ENCODE data around the gene NDOR1. TPM values are rescaled to one million over a fixed set of nuclear protein-coding genes. Genes with fewer than 3 reads are reported as not detected.

Gene NDOR1
- total RNA-seq, 1 experiment from 2014 or later = 5.7 TPM

DNA sequence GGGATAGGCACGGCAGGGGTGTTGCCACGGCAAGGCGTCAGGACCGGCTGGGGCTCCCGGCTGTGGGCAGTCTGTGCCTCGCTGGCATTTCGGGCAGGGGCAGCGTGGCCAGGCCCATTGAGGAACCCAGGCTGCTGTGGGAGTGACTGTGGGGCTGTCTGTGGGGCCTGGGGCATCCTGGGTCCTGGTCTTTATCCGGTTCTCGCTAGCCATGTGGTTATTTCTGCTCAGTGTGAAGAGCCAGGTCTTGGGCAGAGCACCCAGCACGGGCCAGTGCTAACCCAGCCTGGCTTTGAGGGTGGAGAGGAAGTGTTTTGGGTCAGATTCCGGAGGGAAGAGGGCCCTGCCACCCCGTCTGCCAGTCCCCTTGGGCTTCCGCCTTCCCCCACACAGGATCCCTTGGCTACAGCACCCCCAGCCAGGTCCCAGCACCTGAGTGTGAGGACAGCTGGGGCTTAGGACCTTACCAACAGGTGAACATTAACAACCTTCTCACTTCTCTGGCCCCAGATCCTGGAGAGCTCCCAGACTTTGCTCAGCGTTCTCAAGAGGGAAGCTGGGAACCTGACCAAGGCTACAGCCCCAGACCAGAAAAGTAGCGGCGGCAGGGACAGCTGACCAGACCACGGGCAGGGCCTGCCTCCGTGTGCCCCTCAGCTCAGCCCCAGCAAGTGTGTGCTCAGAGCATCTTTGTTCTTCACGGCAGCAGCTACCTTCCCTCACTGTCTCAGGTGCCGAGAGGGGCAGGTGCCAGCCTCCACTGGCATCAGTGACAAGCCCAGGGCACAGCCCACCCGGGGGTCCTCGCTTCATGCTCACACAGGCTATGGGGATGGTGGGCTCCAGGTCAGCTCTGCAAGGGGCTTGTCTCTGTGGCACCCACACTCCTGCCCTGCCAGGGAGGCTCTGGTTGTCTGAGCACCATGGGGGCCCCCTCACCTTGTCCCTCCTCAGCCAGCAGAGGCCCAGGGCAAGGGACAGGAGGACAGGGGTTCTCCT, 15.9 kb upstream of the NDOR1 start:
- DNase-seq = no peak
- Histone ChIP-seq H3K9me3 (no peaks in the 10 kb centered on the region), H3K36me3 (peaks cover 18% of the 10 kb centered on the region), H3K4me3 (peak overlapping the region; percentile 88), H3K27me3 (no peaks in the 10 kb centered on the region)

DNA sequence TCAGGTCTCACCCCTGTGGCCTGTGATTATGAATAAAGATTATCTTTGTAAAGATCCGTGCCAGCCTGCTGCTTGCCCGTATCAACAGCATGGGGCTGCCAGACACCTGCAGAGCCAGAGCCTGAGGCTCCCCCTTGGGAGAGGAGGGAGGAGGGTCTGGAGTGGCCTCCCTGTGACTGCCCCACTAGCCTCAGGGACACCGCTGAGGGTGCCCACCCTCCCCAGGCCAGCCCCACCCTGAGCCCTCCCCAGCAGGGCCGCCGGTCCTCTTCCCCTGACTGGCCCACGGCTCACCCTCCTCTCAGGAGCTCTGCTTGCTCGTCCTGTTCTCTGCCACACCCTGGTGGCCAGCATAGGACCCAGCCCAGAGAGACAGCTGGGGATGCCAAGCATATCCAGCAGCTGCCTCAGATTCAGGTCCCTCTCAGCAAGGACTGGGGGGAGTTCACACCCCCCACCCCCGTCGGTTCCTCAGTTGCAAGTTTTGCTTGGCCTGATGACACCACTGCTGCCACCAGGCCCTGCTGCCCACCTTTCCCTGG, 15.1 kb upstream of the NDOR1 start:
- DNase-seq = no peak
- Histone ChIP-seq H3K9me3 (no peaks in the 10 kb centered on the region), H3K4me3 (no peak overlapping the region), H3K27me3 (no peaks in the 10 kb centered on the region), H3K36me3 (peaks cover 18% of the 10 kb centered on the region)

DNA sequence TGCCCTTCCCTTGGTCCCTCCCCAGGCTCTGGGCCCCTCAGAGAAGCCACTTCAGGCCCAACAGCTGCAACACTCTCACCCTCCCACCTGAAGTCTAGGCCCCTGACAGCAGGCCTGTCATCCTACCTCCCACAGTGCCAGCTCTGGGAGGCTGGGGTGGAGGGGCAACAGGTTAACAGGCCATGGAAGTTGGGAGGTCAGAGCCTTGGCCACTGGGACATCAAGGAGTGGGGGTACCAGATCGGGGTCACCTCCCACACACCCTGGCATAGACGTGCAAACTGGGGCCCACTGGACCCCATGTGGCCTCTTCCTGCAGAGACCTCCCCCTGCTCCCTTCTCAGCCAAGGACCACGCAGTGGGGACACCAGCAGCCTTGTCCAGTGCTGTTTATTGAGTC, 14.3 kb upstream of the NDOR1 start:
- Histone ChIP-seq H3K9me3 (no peaks in the 10 kb centered on the region), H3K4me3 (no peak overlapping the region), H3K27me3 (no peaks in the 10 kb centered on the region), H3K36me3 (peaks cover 16% of the 10 kb centered on the region)
- DNase-seq = no peak

DNA sequence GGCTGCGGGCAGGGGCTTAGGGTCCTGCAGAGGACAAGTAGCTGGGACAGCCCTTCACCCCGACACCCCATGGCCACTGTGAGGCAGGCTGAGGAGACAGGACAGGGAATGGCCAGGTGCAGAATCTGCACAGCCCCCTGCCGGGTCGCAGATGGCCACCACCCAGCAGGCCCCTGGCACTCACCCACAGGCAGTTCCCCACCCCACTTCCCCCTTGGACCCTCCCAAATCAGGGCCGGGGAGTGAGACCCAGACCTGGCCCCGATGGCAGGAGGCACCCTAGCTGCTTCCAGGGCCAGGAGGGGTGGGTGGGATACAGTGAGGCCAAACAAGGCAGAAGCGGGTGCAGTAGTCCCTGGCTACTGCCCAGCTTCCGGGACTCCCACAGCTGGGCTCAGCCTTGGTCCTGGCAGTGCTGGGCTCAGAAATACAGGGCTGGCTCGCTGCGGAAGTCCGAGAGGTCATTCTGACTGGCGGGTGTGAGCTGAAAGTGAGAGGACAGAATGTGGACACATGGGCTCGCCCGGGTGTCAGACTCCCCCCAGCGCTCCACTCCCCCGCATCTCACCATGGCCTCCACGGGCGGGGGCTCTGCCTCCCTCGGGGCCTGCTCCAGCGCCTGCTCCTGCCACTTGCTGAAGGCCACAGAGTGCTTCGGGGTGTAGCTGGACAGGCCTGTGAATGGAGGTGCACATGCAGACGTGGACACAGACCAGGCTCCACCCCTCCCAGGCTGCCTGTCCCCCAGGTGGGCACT, 13.6 kb upstream of the NDOR1 start:
- Histone ChIP-seq H3K9me3 (no peaks in the 10 kb centered on the region), H3K36me3 (peaks cover 15% of the 10 kb centered on the region), H3K4me3 (no peak overlapping the region), H3K27me3 (no peaks in the 10 kb centered on the region)
- DNase-seq = no peak

DNA sequence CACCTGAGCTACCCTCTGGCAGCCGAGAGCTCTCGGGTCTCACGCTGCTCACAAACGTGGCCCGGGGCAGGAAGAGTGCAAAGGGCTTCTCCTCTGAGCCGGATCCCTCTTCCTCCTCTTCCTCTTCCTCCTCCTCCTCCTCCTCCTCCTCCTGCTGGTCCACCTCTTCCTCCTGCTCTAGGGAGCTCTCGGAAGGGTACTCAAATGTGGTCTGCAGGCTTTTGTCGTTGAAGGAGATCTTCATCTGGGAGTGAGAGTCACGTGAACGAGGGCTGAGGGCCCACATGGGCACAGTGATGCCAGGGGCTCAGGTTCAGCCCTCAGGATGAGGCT, 13.1 kb upstream of the NDOR1 start:
- Histone ChIP-seq H3K4me3 (no peak overlapping the region), H3K9me3 (no peaks in the 10 kb centered on the region), H3K36me3 (peaks cover 9% of the 10 kb centered on the region), H3K27me3 (no peaks in the 10 kb centered on the region)
- no peak for DNase-seq

DNA sequence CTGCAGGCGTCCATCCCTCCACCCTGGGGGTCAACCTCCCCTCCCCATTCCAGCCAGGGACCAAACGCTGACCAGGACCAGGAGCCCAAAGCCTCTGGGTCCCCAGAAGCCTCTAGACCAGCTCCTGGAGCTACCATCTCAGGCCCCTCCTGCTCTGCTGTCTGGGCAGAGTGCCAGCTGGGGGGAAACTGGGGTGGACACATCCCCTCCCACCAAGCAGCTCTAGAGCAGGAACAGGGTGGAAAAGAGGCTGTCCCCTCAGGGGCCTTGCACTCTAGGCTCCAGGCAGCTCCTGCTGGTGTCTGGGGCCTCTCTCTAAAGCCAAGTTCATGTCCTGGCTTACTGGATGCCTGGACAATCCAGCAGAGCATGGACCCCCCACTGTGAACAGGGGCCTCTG, 12.6 kb upstream of the NDOR1 start:
- no peak for DNase-seq
- H3K4me3 ChIP-seq = no peak overlapping the region
- H3K9me3 ChIP-seq = no peaks in the 10 kb centered on the region
- H3K36me3 ChIP-seq = peaks cover 8% of the 10 kb centered on the region
- H3K27me3 ChIP-seq = no peaks in the 10 kb centered on the region

DNA sequence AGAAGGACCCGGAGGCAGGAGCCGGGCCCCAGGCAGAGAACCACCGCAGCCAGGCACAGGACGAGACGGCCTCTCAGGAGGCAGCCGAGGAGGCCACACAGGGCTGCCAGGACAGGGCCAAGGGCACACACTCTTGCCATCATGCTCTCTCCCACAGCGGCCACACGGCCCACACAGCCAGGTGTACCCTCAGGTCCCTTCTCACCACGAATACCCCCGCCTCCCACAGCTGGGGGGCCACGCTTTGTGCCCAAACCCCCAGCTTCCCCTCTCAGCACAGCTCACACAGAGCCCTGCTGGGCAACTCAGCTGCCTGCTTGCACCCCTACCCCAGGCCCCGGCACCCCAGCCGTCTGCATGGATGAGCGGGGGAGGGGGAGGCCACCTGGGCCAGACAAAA, 11.7 kb upstream of the NDOR1 start:
- no peaks in the 10 kb centered on the region for H3K27me3 ChIP-seq
- no peak for DNase-seq
- H3K36me3 ChIP-seq = peaks cover 8% of the 10 kb centered on the region
- H3K9me3 ChIP-seq = no peaks in the 10 kb centered on the region
- H3K4me3 ChIP-seq = no peak overlapping the region

DNA sequence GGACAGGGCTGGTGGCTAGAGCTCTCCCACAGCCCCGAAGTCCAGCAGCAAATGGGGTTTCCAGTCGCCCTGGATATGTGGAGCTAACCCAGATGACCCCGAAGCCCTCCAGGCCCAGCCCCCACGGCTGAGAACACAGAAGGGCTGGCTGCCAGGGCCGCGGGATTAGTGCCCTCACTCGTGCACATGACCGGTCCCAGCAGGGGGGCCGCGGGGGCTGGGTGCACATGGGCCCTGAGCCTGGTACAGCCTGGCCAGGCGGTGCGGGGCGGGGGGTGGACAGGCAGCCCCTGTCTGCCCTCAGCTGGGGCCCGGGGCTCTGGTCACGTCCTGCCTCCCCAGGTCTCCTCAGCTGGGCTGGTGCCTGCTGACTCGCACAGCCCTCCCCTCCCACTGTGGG, 11.1 kb upstream of the NDOR1 start:
- DNase-seq = no peak
- no peaks in the 10 kb centered on the region for H3K27me3 ChIP-seq
- no peaks in the 10 kb centered on the region for H3K9me3 ChIP-seq
- H3K36me3 ChIP-seq = peaks cover 8% of the 10 kb centered on the region
- no peak overlapping the region for H3K4me3 ChIP-seq

DNA sequence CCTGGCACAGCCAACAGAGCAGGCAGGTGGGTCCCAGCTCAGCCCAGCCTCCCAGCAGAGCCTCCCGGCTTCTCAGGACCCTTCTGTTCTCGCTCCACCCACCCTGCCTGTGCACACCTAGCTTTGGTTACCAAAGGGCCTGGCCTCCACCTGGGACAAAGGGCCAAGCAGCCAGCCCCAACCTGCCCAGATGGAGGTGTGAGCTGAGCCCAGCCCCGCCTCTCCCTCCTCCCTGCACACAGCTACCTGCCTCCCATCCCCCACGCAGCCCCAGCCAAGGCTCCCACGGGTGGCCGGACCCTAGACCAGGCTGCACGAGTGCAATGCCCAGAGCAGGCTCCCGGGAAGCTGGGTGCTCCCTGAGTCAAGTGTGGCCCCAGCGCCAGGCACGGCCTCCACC, 10.6 kb upstream of the NDOR1 start:
- Histone ChIP-seq H3K27me3 (no peaks in the 10 kb centered on the region), H3K9me3 (no peaks in the 10 kb centered on the region), H3K4me3 (no peak overlapping the region), H3K36me3 (peaks cover 3% of the 10 kb centered on the region)
- no peak for DNase-seq

DNA sequence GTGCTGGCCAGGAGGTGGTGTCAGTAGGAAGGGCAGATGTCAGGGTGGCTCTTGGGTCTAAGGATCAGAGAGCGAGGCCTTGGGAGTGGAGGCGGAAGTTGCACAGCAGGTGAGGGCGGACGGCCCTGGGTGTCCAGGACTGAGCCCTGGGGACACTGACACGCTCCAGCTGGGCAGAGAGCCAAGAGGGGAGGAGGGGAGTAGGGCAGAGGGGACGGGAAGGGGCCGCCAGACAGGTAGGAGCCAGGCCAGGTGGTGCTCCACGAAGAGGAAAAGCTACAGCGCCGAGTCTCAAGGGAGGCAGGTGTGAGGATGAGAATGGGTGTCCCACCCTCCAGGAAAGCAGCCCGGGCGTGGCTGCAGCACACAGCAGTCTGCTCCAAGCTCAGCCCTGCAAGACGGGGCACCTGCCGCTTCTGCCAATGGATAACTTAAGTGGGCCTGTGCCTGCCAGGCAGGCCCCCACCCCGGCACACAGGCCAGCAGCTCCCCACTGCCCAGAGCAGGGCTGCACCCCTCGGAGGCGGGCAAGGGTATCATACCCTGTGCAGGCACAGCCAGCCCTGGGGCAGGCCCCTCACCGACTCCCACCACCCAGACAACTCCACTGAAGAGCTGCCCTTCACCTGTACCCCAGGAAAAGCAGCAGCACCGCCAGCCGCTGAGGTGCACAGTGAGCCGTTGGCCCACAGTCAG, 9.8 kb upstream of the NDOR1 start:
- H3K36me3 ChIP-seq = no peaks in the 10 kb centered on the region
- no peak for DNase-seq
- H3K27me3 ChIP-seq = no peaks in the 10 kb centered on the region
- H3K4me3 ChIP-seq = no peak overlapping the region
- H3K9me3 ChIP-seq = no peaks in the 10 kb centered on the region

DNA sequence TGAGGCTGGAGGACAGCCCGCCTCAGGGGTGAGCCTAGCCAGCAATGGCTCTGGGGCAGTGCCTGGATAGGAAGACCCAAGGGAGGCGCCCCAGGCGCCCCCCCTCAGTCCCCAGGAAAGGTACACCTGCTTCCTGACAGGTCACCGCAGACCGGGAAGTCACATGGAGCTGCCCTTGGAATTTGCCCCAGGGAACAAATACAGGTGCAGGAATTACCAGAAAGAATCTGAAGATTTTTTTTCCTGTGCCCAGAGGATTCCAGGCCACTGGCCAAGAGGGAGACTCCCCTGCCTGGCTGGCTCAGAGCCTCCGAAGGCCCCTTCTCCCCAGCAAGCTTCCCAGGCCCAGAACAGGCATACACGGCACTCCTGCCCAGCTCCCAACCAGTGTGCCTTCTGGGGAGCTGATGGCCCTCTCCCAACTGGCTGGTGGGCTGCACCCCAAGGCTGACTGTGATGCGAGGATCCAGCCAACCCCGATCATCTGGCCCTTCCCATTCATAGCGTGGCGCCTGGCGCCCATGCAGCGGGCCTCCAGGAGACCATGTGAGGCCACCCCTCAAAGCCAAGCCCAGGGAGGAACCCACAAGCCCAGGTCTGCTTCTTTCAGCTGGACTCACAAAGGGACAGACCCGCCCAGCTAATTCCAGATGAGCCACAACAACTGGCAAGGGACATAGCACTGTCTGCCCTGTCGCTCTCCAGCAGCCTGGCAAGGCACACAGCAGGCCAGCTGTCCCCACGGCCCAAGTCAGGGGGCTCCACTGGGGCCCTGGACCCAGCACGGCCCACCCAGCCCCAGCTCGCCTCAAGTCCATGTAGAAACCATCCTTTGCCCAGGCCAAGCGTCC, 7.2 kb upstream of the NDOR1 start:
- Histone ChIP-seq H3K36me3 (no peaks in the 10 kb centered on the region), H3K9me3 (no peaks in the 10 kb centered on the region), H3K4me3 (no peak overlapping the region), H3K27me3 (no peaks in the 10 kb centered on the region)
- DNase-seq = no peak

DNA sequence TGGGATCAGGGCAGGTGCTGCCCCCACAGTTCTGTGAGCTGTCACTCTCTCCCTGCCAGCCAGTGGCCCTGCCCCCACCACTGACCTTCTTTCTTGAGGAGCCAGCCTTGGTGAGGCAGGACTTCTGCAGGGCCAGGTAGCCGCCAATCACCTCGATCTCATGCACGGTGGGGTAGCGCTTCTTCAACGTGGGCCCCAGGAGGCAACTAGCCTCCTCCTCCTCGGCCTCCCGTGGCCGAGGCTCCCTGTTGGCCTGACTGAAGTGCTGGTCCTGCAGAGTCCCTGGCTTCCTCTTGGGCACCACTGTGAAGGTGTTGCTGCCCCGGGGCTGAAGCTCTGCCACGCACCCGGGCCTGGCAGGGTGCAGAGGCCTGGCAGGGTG, 6.6 kb upstream of the NDOR1 start:
- no peaks in the 10 kb centered on the region for H3K9me3 ChIP-seq
- no peaks in the 10 kb centered on the region for H3K27me3 ChIP-seq
- H3K36me3 ChIP-seq = peaks cover under 1% of the 10 kb centered on the region; the same call in 1 of the 2 replicates
- no peak for DNase-seq
- H3K4me3 ChIP-seq = no peak overlapping the region

DNA sequence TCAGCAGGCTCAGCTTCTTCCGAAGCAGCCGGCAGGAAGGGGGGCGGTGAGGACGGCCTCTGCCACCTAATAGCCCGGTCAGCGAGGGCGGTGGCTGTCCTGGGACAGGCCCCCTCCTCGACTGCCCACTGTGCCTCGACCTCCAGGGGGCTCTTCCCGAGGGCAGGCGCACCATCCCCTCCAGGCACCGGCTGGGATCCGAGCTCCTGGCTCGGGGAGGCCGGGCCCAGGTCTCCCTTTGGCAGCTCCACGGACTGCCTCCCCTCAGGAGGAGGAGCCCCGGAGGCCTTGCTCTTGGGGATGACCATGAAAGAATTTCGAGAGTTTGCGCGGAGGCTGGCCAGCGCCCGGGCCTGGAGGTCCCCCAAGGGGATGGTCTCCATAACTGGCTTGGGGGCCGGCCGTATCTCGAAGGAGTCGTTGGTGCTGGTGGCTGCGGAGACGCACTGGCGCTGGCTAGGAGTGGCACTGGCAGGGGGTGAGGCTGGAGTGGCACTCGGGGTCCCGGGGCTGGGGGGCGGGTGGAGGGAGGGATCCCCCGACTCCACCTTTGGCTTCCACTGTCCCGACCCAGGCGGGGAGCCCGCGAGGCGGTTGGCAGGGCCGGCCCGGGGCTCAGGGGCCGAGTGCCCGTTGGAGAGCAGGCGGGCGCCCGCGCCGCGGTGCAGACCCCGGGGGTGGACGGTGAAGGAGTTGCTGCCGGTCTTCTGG, 5.9 kb upstream of the NDOR1 start:
- DNase-seq = no peak
- Histone ChIP-seq H3K27me3 (no peaks in the 10 kb centered on the region), H3K9me3 (no peaks in the 10 kb centered on the region), H3K4me3 (peak overlapping the region; percentile 30), H3K36me3 (peaks cover 4% of the 10 kb centered on the region)

DNA sequence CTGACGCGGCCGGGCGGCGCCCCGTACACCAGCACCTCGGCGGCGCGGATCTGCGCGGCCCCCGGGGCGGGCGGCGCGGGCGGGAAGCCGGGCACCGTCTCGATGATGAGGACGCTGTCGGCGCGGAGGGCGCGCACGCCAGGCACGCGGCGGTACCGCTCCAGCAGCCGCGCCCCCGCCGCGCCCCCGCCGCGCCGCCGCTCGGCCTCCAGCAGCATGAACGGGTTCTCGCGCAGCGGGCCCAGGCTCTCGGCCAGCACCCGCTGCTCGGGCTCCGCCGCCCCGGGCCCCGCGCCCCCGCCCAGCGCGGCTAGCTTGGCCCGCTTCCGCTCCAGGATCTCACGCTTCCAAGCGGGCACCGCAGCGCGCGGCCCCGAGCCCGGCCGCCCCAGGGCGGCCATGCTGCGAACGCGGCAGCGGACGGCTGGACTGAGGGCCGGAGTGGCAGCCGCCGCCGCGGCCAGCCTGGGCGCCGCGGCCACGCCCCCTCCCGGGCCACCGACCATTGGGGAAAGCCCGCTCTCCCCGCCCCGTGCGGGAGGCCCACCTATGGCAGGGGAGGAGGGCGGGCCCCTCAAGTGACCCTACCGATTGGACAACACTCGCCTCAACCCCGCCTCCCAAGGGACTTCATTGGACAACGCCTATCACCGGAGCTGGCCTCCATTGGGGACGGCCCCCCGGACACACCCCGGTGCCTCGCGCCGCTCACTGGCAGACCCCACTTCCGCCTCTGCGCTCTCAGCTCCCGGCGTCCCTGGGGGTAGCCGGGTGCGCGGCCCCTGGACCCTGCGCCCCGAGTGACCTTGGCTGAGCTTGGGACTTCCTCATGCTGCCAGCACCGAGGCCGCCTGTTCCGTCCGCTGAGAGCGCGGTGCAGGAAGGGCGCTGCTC, 4.9 kb upstream of the NDOR1 start, which contains the start of gene TPRN:
TSS of gene TPRN (minus strand) at position 431 of the 894 bp plus-strand sequence. CDS start at position 401, 30 bp downstream.
- DNase-seq = peak; percentile 99
- Histone ChIP-seq H3K4me3 (peak within 1 kb of the TSS; percentile 59), H3K27me3 (no peaks in the 10 kb centered on the region), H3K9me3 (no peaks in the 10 kb centered on the region), H3K36me3 (peaks cover 4% of the 10 kb centered on the region)
